HEK293 (cell line): Measurements from ENCODE around the gene TSC22D3.

ENCODE experiments used
- CTCF ChIA-PET: fragments of 350-600 bp; formaldehyde crosslinking; extraction: SDS; loops from one replicate; lab custom pipeline; 2021; ENCODE audit warnings: antibody characterized with exemption; lab: Yijun Ruan, JAX
- POLR2A ChIA-PET: fragments of 300-600 bp; formaldehyde crosslinking; extraction: SDS; loops from one replicate; lab custom pipeline; 2020; ENCODE audit warnings: antibody characterized with exemption, inconsistent platforms; lab: Yijun Ruan, JAX
- H3K27ac ChIP-seq: fragments of 200-500 bp; sonication (Bioruptor generic); 2 replicates; pipeline ENCODE4 v1.5.1; 2014; ENCODE audit warnings: low read depth, low read length, control low read depth, inconsistent platforms; ENCODE audit errors: extremely low read depth
- H3K36me3 ChIP-seq, 2 experiments: fragments of 200-500 bp in 1 of 2; sonication (Bioruptor generic) in 1 of 2; 1 replicate in 1 of 2; 2 replicates in 1 of 2; pipeline ENCODE4 v1.5.1; 2014 to 2017; ENCODE audit warnings: inconsistent platforms in 2 of 2, low read length in 2 of 2; ENCODE audit not compliant: control insufficient read depth in 2 of 2, insufficient read depth in 1 of 2
- H3K4me1 ChIP-seq: fragments of 200-500 bp; sonication (Bioruptor generic); 2 replicates; pipeline ENCODE4 v1.5.1; 2014; ENCODE audit warnings: mild to moderate bottlenecking, low read length, inconsistent platforms; ENCODE audit not compliant: control insufficient read depth, insufficient read depth
- H3K4me3 ChIP-seq: 2 replicates; pipeline ENCODE4 v1.5.1; 2011; ENCODE audit warnings: low read depth, mild to moderate bottlenecking, control low read depth, low read length, moderate library complexity
- H3K9me3 ChIP-seq: fragments of 200-500 bp; sonication (Bioruptor generic); 2 replicates; pipeline ENCODE4 v1.5.1; 2014; ENCODE audit warnings: low read depth, low read length, inconsistent platforms; ENCODE audit not compliant: control insufficient read depth, insufficient read depth
- GLI2 ChIP-seq: fragments of 450-650 bp; formaldehyde crosslinking; IDR thresholded peaks from 2 replicates; pipeline ENCODE4; 2017; ENCODE audit warnings: missing biosample characterization, missing genetic modification characterization, low read depth, borderline replicate concordance
- MEIS1 ChIP-seq: sonication (generic); formaldehyde crosslinking; IDR thresholded peaks from 2 replicates; pipeline ENCODE4 v1.8.1; 2022; ENCODE audit warnings: missing genetic modification reagents, mild to moderate bottlenecking, borderline replicate concordance
- RBAK ChIP-seq: fragments of 450-650 bp; formaldehyde crosslinking; IDR thresholded peaks from 2 replicates; pipeline ENCODE4 v1.5.1; 2016; ENCODE audit warnings: missing biosample characterization, missing genetic modification characterization
- SP3 ChIP-seq: fragments of 450-650 bp; formaldehyde crosslinking; IDR thresholded peaks from 2 replicates; pipeline ENCODE4 v1.5.1; 2016; ENCODE audit warnings: missing biosample characterization, missing genetic modification characterization
- ZNF19 ChIP-seq: fragments of 450-650 bp; formaldehyde crosslinking; IDR thresholded peaks from 2 replicates; pipeline ENCODE4; 2016; ENCODE audit warnings: missing biosample characterization, missing genetic modification characterization, low read depth
- ZNF2 ChIP-seq: fragments of 450-650 bp; formaldehyde crosslinking; IDR thresholded peaks from 2 replicates; pipeline ENCODE4 v1.5.1; 2016; ENCODE audit warnings: missing biosample characterization, missing genetic modification characterization
- ZNF391 ChIP-seq: fragments of 450-650 bp; formaldehyde crosslinking; IDR thresholded peaks from 2 replicates; pipeline ENCODE4 v1.5.1; 2016; ENCODE audit warnings: low read depth, missing biosample characterization, missing genetic modification characterization, borderline replicate concordance
- ZNF426 ChIP-seq: fragments of 450-650 bp; formaldehyde crosslinking; IDR thresholded peaks from 2 replicates; pipeline ENCODE4 v1.5.1; 2017; ENCODE audit warnings: missing biosample characterization, missing genetic modification characterization, mild to moderate bottlenecking, inconsistent platforms, moderate library complexity
- ZNF514 ChIP-seq: fragments of 450-650 bp; formaldehyde crosslinking; IDR thresholded peaks from 2 replicates; pipeline ENCODE4 v1.5.1; 2016; ENCODE audit warnings: missing biosample characterization, missing genetic modification characterization
- ZNF544 ChIP-seq: fragments of 450-650 bp; formaldehyde crosslinking; IDR thresholded peaks from 2 replicates; pipeline ENCODE4 v1.5.0; 2017; ENCODE audit warnings: missing biosample characterization, missing genetic modification characterization
- ZNF596 ChIP-seq: fragments of 450-650 bp; IDR thresholded peaks from 2 replicates; pipeline ENCODE4 v1.5.0; 2018; ENCODE audit warnings: missing biosample characterization, mild to moderate bottlenecking, missing genetic modification characterization, moderate library complexity
- ZNF610 ChIP-seq: fragments of 450-650 bp; formaldehyde crosslinking; IDR thresholded peaks from 2 replicates; pipeline ENCODE4 v1.5.1; 2016; ENCODE audit warnings: missing biosample characterization, missing genetic modification characterization, borderline replicate concordance
- ZNF624 ChIP-seq: fragments of 450-650 bp; formaldehyde crosslinking; IDR thresholded peaks from 2 replicates; pipeline ENCODE4 v1.5.1; 2017; ENCODE audit warnings: missing biosample characterization, missing genetic modification characterization
- ZNF626 ChIP-seq: fragments of 450-650 bp; sonication (Bioruptor Pico); formaldehyde crosslinking; IDR thresholded peaks from 2 replicates; pipeline ENCODE4 v1.5.1; 2018; ENCODE audit warnings: missing biosample characterization, missing genetic modification characterization, inconsistent platforms
- ZNF76 ChIP-seq: fragments of 450-650 bp; formaldehyde crosslinking; IDR thresholded peaks from 2 replicates; pipeline ENCODE4; 2016; ENCODE audit warnings: low read depth, missing biosample characterization, missing genetic modification characterization, borderline replicate concordance
- ZNF785 ChIP-seq: fragments of 450-650 bp; formaldehyde crosslinking; IDR thresholded peaks from 2 replicates; pipeline ENCODE4 v1.5.1; 2016; ENCODE audit warnings: missing biosample characterization, missing genetic modification characterization
- ZNF792 ChIP-seq: fragments of 450-650 bp; formaldehyde crosslinking; IDR thresholded peaks from 2 replicates; pipeline ENCODE4 v1.5.1; 2016; ENCODE audit warnings: missing biosample characterization, missing genetic modification characterization
- TF ChIP-seq, protein P1 (sequence below): fragments of 450-650 bp; formaldehyde crosslinking; IDR thresholded peaks from 2 replicates; pipeline ENCODE4 v1.5.1; 2016; ENCODE audit warnings: missing biosample characterization, missing genetic modification characterization, borderline replicate concordance
- TF ChIP-seq, protein P2 (sequence below): fragments of 450-650 bp; formaldehyde crosslinking; IDR thresholded peaks from 2 replicates; pipeline ENCODE4 v1.5.1; 2017; ENCODE audit warnings: missing biosample characterization, missing genetic modification characterization
- TF ChIP-seq, protein P3 (sequence below): fragments of 450-650 bp; formaldehyde crosslinking; IDR thresholded peaks from 2 replicates; pipeline ENCODE4 v1.5.1; 2016; ENCODE audit warnings: missing biosample characterization, missing genetic modification characterization, low read depth
- TF ChIP-seq, protein P4 (sequence below): fragments of 450-650 bp; formaldehyde crosslinking; IDR thresholded peaks from 2 replicates; pipeline ENCODE4 v1.5.1; 2016; ENCODE audit warnings: missing biosample characterization, missing genetic modification characterization
- TF ChIP-seq, protein P5 (sequence below): sonication (generic); formaldehyde crosslinking; IDR thresholded peaks from 2 replicates; pipeline ENCODE4 v1.8.1; 2022; ENCODE audit warnings: mild to moderate bottlenecking, moderate library complexity, missing genetic modification reagents
- TF ChIP-seq, protein P6 (sequence below): fragments of 450-650 bp; IDR thresholded peaks from 2 replicates; pipeline ENCODE4 v1.5.1; 2018; ENCODE audit warnings: missing biosample characterization, mild to moderate bottlenecking, missing genetic modification characterization

The TSC22D3 gene

DNA sequence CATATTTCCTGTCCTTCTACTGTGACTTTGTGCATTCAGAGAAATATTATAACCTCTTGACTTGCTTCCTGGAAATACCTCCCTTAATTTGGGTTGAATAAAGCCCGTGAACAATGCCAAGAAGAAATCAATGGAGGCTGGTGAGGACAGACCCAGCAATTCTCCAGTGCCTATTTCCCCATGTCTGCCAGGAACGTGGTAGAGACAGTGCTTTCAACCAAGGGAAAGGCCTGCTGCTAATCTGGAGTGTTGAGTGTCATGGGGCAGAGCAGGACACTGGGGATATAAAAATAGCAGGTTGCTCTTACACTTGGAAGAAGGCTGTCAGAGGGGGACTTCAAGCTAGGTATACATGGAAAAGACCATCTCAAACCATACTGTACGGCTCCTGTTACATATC lies 19.9 kb downstream of the TSC22D3 start:
- TF ChIP-seq ZNF19 (tag by site-specific recombination) (no peak), ZNF785 (tag by site-specific recombination) (no peak), MEIS1 (no peak), ZNF2 (tag by site-specific recombination) (no peak), ZNF610 (tag by site-specific recombination) (no peak), ZNF624 (tag by site-specific recombination) (no peak), SP3 (tag by site-specific recombination) (no peak), ZNF76 (tag by site-specific recombination) (no peak), ZNF544 (tag by site-specific recombination) (no peak), ZNF792 (tag by site-specific recombination) (no peak), ZNF626 (tag by site-specific recombination) (no peak)
- TF ChIP-seq, protein P1, sequence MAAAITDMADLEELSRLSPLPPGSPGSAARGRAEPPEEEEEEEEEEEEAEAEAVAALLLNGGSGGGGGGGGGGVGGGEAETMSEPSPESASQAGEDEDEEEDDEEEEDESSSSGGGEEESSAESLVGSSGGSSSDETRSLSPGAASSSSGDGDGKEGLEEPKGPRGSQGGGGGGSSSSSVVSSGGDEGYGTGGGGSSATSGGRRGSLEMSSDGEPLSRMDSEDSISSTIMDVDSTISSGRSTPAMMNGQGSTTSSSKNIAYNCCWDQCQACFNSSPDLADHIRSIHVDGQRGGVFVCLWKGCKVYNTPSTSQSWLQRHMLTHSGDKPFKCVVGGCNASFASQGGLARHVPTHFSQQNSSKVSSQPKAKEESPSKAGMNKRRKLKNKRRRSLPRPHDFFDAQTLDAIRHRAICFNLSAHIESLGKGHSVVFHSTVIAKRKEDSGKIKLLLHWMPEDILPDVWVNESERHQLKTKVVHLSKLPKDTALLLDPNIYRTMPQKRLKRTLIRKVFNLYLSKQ = no peak
- TF ChIP-seq, protein P2, sequence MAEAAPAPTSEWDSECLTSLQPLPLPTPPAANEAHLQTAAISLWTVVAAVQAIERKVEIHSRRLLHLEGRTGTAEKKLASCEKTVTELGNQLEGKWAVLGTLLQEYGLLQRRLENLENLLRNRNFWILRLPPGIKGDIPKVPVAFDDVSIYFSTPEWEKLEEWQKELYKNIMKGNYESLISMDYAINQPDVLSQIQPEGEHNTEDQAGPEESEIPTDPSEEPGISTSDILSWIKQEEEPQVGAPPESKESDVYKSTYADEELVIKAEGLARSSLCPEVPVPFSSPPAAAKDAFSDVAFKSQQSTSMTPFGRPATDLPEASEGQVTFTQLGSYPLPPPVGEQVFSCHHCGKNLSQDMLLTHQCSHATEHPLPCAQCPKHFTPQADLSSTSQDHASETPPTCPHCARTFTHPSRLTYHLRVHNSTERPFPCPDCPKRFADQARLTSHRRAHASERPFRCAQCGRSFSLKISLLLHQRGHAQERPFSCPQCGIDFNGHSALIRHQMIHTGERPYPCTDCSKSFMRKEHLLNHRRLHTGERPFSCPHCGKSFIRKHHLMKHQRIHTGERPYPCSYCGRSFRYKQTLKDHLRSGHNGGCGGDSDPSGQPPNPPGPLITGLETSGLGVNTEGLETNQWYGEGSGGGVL = no peak
- TF ChIP-seq, protein P3, sequence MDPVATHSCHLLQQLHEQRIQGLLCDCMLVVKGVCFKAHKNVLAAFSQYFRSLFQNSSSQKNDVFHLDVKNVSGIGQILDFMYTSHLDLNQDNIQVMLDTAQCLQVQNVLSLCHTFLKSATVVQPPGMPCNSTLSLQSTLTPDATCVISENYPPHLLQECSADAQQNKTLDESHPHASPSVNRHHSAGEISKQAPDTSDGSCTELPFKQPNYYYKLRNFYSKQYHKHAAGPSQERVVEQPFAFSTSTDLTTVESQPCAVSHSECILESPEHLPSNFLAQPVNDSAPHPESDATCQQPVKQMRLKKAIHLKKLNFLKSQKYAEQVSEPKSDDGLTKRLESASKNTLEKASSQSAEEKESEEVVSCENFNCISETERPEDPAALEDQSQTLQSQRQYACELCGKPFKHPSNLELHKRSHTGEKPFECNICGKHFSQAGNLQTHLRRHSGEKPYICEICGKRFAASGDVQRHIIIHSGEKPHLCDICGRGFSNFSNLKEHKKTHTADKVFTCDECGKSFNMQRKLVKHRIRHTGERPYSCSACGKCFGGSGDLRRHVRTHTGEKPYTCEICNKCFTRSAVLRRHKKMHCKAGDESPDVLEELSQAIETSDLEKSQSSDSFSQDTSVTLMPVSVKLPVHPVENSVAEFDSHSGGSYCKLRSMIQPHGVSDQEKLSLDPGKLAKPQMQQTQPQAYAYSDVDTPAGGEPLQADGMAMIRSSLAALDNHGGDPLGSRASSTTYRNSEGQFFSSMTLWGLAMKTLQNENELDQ (tag by site-specific recombination) = no peak
- TF ChIP-seq, all 188 proteins: peak for 0
- peaks cover 0 to 2% of the 10 kb centered on the region in 2 experiments; a peak in 1 of 3 replicates for H3K36me3 ChIP-seq
- POLR2A ChIA-PET = interaction anchor here (1.0 kb wide), 1 partner anchor 10 kb away, joined by 3 read pairs; no protein-coding TSS in a partner anchor
- no peak overlapping the region for H3K27ac ChIP-seq
- H3K9me3 ChIP-seq = no peaks in the 10 kb centered on the region
- no peaks in the 10 kb centered on the region for H3K4me1 ChIP-seq
- CTCF ChIA-PET = interaction anchor here (0.9 kb wide), 1 partner anchor 23 kb away, joined by 3 read pairs; no protein-coding TSS in a partner anchor
- no peak overlapping the region for H3K4me3 ChIP-seq

DNA sequence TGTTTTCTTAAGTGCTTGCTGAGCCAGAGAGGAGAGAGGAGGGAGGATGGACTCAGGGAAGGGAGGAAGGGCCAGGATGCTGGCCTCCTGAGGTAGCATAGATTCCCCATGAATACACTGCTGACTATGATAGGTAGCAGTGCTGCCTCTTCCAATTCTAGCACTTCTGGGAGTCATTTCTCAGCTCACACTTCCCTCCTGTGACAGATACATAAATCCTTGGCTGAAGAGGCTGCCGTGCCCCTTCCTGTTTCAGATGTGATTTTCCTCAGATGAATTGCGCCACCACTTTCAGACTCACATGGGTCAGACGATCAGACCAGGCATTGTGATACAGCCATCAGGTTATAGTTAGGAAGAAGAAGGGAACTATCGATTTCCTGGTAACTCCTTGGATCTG lies 22.4 kb downstream of the TSC22D3 start:
- H3K4me3 ChIP-seq = no peak overlapping the region
- H3K4me1 ChIP-seq = no peaks in the 10 kb centered on the region
- TF ChIP-seq ZNF596 (no peak), GLI2 (tag by site-specific recombination) (no peak), ZNF514 (no peak), RBAK (no peak), ZNF391 (tag by site-specific recombination) (no peak), ZNF426 (no peak)
- TF ChIP-seq, protein P4, sequence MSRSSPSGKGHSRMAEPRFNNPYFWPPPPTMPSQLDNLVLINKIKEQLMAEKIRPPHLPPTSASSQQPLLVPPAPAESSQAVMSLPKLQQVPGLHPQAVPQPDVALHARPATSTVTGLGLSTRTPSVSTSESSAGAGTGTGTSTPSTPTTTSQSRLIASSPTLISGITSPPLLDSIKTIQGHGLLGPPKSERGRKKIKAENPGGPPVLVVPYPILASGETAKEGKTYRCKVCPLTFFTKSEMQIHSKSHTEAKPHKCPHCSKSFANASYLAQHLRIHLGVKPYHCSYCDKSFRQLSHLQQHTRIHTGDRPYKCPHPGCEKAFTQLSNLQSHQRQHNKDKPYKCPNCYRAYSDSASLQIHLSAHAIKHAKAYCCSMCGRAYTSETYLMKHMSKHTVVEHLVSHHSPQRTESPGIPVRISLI (tag by site-specific recombination) = no peak
- TF ChIP-seq, protein P5, sequence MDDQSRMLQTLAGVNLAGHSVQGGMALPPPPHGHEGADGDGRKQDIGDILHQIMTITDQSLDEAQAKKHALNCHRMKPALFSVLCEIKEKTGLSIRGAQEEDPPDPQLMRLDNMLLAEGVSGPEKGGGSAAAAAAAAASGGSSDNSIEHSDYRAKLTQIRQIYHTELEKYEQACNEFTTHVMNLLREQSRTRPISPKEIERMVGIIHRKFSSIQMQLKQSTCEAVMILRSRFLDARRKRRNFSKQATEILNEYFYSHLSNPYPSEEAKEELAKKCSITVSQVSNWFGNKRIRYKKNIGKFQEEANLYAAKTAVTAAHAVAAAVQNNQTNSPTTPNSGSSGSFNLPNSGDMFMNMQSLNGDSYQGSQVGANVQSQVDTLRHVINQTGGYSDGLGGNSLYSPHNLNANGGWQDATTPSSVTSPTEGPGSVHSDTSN (CRISPR knock-in tag) = no peak
- TF ChIP-seq, protein P6, sequence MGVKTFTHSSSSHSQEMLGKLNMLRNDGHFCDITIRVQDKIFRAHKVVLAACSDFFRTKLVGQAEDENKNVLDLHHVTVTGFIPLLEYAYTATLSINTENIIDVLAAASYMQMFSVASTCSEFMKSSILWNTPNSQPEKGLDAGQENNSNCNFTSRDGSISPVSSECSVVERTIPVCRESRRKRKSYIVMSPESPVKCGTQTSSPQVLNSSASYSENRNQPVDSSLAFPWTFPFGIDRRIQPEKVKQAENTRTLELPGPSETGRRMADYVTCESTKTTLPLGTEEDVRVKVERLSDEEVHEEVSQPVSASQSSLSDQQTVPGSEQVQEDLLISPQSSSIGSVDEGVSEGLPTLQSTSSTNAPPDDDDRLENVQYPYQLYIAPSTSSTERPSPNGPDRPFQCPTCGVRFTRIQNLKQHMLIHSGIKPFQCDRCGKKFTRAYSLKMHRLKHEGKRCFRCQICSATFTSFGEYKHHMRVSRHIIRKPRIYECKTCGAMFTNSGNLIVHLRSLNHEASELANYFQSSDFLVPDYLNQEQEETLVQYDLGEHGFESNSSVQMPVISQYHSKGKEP = no peak
- TF ChIP-seq, all 188 proteins: peak for 0
- CTCF ChIA-PET = interaction anchor here (0.6 to 1.9 kb wide), 2 partner anchors 10 kb away, joined by 5 to 7 read pairs; no protein-coding TSS in a partner anchor
- Histone ChIP-seq H3K36me3 (no peaks in the 10 kb centered on the region), H3K9me3 (no peaks in the 10 kb centered on the region), H3K27ac (no peak overlapping the region)
- POLR2A ChIA-PET = interaction anchor here (0.6 kb wide), 1 partner anchor 12 kb away, joined by 3 read pairs; no protein-coding TSS in a partner anchor
